ENCODE data around the gene CHSY3.

DNA sequence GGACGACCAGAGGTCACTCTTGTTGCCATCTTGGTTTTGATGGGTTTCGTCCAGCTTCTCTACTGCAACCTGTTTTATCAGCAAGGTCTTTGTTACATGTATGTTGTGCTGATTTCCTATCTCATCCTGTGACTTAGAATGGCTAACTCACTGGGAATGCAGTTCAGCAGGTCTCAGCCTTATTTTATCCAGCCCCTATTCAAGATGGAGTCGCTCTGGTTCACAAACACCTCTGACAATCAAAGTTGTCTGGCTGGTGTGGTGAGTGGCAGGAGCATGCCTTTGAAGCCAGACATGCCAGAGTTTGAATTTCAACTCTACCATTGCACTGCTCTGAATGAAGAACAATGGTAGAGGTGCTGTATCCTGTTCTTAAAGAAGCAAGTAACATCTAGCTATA is 253.8 kb downstream of the CHSY3 start:
- TF ChIP-seq YY1 (IDR thresholded peaks at IDR 0.05; ENCODE audit: insufficient read depth, insufficient read length) (no peak), SUZ12 (IDR thresholded peaks at IDR 0.05; ENCODE audit: extremely low read depth, insufficient read depth, insufficient read length) (no peak)

All from NT2/D1 (cell line).